OCI-LY1 (cell line): ENCODE results near the gene ADAMTSL4.

Experiments used
- EZH2 ChIP-seq: fragments of 200-600 bp; sonication (generic), shearing (Covaris generic); IDR thresholded peaks from 2 replicates; pipeline ENCODE4 v1.8.0; 2017; ENCODE audit warnings: borderline replicate concordance, mixed run types, mild to moderate bottlenecking, antibody characterized with exemption, low read length, moderate library complexity, mixed read lengths
- TF ChIP-seq, protein P1 (sequence below): fragments of 200-600 bp; sonication (generic), shearing (Covaris generic); IDR thresholded peaks from 2 replicates; pipeline ENCODE4 v1.5.1; 2017; ENCODE audit warnings: mild to moderate bottlenecking, antibody characterized with exemption, low read length, moderate library complexity, mixed read lengths

GRCh38 chr1:150579945-150580642 lies 30.9 kb downstream of the ADAMTSL4 start:
- TF ChIP-seq, protein P1, sequence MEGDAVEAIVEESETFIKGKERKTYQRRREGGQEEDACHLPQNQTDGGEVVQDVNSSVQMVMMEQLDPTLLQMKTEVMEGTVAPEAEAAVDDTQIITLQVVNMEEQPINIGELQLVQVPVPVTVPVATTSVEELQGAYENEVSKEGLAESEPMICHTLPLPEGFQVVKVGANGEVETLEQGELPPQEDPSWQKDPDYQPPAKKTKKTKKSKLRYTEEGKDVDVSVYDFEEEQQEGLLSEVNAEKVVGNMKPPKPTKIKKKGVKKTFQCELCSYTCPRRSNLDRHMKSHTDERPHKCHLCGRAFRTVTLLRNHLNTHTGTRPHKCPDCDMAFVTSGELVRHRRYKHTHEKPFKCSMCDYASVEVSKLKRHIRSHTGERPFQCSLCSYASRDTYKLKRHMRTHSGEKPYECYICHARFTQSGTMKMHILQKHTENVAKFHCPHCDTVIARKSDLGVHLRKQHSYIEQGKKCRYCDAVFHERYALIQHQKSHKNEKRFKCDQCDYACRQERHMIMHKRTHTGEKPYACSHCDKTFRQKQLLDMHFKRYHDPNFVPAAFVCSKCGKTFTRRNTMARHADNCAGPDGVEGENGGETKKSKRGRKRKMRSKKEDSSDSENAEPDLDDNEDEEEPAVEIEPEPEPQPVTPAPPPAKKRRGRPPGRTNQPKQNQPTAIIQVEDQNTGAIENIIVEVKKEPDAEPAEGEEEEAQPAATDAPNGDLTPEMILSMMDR: no peak
- no peak for TF ChIP-seq EZH2
